GM12878 (cell line): ENCODE measurements around the gene SEC24D. TPM values are rescaled to one million over a fixed set of nuclear protein-coding genes. Genes with fewer than 3 reads are reported as not detected.

Experiments
- ATAC-seq: fragments of 200-7000 bp; cut with Tn5 transposase; 3 replicates; pipeline ENCODE4 v1.9.1; 2020; ENCODE audit warnings: mild to moderate bottlenecking, moderate library complexity
- BruUV-seq: library from RNA; stranded (reverse); fragments of 400-500 nt; replicated peaks from 2 replicates; lab custom pipeline; 2021; lab: Mats Ljungman, UMichigan
- CTCF ChIA-PET: fragments of 300-600 bp; sonication (Branson Sonifier 250); formaldehyde crosslinking; extraction: SDS; loops from one replicate; lab custom pipeline; 2021; ENCODE audit warnings: inconsistent platforms; lab: Yijun Ruan, JAX
- POLR2A ChIA-PET: fragments of 350-600 bp; formaldehyde crosslinking; extraction: SDS; loops from one replicate; lab custom pipeline; 2021; ENCODE audit warnings: inconsistent platforms; lab: Charles Lee
- RAD21 ChIA-PET: fragments of 300-600 bp; sonication (Branson Sonifier 250); formaldehyde crosslinking; loops from one replicate; lab custom pipeline; 2023; ENCODE audit warnings: antibody characterized with exemption; ENCODE audit not compliant: unreplicated experiment; lab: Charles Lee
- SMC1A ChIA-PET: fragments of 300-600 bp; sonication (Branson Sonifier 250); formaldehyde crosslinking; loops from one replicate; lab custom pipeline; 2023; ENCODE audit not compliant: unreplicated experiment, uncharacterized antibody; lab: Charles Lee
- DNase-seq: peaks from one replicate; pipeline ENCODE4 v3.0.0-alpha.2; 2011; ENCODE audit warnings: low read depth, low spot score
- FAIRE-seq: peaks from 3 replicates; lab custom pipeline; 2011; peaks lifted over from hg19 to GRCh38; lab: Jason Lieb, UNC
- H2AFZ ChIP-seq: 2 replicates; pipeline ENCODE4 v1.6.0; 2011; ENCODE audit warnings: low read depth, low read length, control low read depth; ENCODE audit not compliant: control insufficient read depth
- H3K27ac ChIP-seq: 2 replicates; pipeline ENCODE4 v1.5.1; 2011; ENCODE audit warnings: control low read depth; ENCODE audit not compliant: control insufficient read depth, insufficient read depth
- H3K27me3 ChIP-seq, 2 experiments: replicated peaks in 1 of 2; 2 replicates each; pipeline versions ENCODE4 v1.6.0 to v1.6.1; 2011; ENCODE audit warnings: low read length in 1 of 2; ENCODE audit not compliant: control insufficient read depth in 2 of 2, insufficient read depth in 2 of 2
- H3K36me3 ChIP-seq, 2 experiments: 2 replicates each; pipeline ENCODE4 v1.5.1; 2011; ENCODE audit warnings: low read length in 1 of 2; ENCODE audit not compliant: control insufficient read depth in 2 of 2, insufficient read depth in 2 of 2
- H3K4me1 ChIP-seq: 2 replicates; pipeline ENCODE4 v1.6.1; 2011; ENCODE audit warnings: mild to moderate bottlenecking, low read length, moderate library complexity, mixed read lengths; ENCODE audit not compliant: control insufficient read depth, insufficient read depth
- H3K4me2 ChIP-seq: 2 replicates; pipeline ENCODE4 v1.6.0; 2011; ENCODE audit warnings: control low read depth; ENCODE audit not compliant: control insufficient read depth, insufficient read depth
- H3K4me3 ChIP-seq: fragments of 200-600 bp; sonication (generic); 2 replicates; pipeline ENCODE4 v1.5.1; 2016
- H3K79me2 ChIP-seq: 2 replicates; pipeline ENCODE4 v1.6.0; 2011; ENCODE audit warnings: low read length; ENCODE audit not compliant: control insufficient read depth, insufficient read depth
- H3K9ac ChIP-seq: 2 replicates; pipeline ENCODE4 v1.8.0; 2011; ENCODE audit warnings: low read length, control low read depth, mixed read lengths; ENCODE audit not compliant: control insufficient read depth, insufficient read depth
- H3K9me3 ChIP-seq: replicated peaks from 3 replicates; pipeline ENCODE4 v1.5.1; 2011; ENCODE audit warnings: mild to moderate bottlenecking, low read length; ENCODE audit not compliant: control insufficient read depth, insufficient read depth
- H4K20me1 ChIP-seq: 2 replicates; pipeline ENCODE4 v1.6.0; 2011; ENCODE audit not compliant: control insufficient read depth, insufficient read depth
- DPF2 ChIP-seq: fragments of 450-650 bp; IDR thresholded peaks from 2 replicates; pipeline ENCODE4 v1.6.1; 2017; ENCODE audit warnings: mild to moderate bottlenecking
- ESRRA ChIP-seq: IDR thresholded peaks from 2 replicates; pipeline ENCODE4 v1.6.1; 2012; ENCODE audit warnings: mild to moderate bottlenecking, low read length, improper control_type of control experiment
- IKZF2 ChIP-seq, 2 experiments: fragments of 450-650 bp; IDR thresholded peaks; 2 replicates each; pipeline ENCODE4 v1.6.1; 2017; ENCODE audit warnings: mild to moderate bottlenecking in 2 of 2, moderate library complexity in 2 of 2
- MEF2B ChIP-seq: fragments of 450-650 bp; IDR thresholded peaks from 2 replicates; pipeline ENCODE4 v1.6.1; 2018; ENCODE audit warnings: mild to moderate bottlenecking, moderate library complexity; ENCODE audit not compliant: partially characterized antibody, poor library complexity, severe bottlenecking
- PAX8 ChIP-seq: fragments of 450-650 bp; IDR thresholded peaks from 2 replicates; pipeline ENCODE4 v1.6.1; 2017; ENCODE audit warnings: mild to moderate bottlenecking, moderate library complexity
- POLR2AphosphoS5 ChIP-seq: IDR thresholded peaks from 2 replicates; pipeline ENCODE4 v1.6.1; 2011; ENCODE audit warnings: mild to moderate bottlenecking, low read length, inconsistent platforms
- POU2F2 ChIP-seq: IDR thresholded peaks from 3 replicates; pipeline ENCODE4 v1.6.1; 2011; ENCODE audit warnings: low read depth, mild to moderate bottlenecking, low read length, borderline replicate concordance
- RAD21 ChIP-seq: IDR thresholded peaks from 2 replicates; pipeline ENCODE4 v1.6.1; 2011; ENCODE audit warnings: mild to moderate bottlenecking, low read depth, low read length, moderate library complexity; ENCODE audit not compliant: insufficient read depth
- SIN3A ChIP-seq: IDR thresholded peaks from 2 replicates; pipeline ENCODE4 v1.6.1; 2012; ENCODE audit warnings: low read depth, low read length, improper control_type of control experiment
- WGBS: methylation state at CpG from one replicate; pipeline ENCODE4 v1.1.6; 2016; ENCODE audit warnings: low lambda C conversion rate; ENCODE audit not compliant: insufficient replicate concordance, insufficient coverage; ENCODE audit errors: missing lambda C conversion rate; 5-methylcytosine and 5-hydroxymethylcytosine counted together
- in situ Hi-C: fragments of 300-500 bp; cut with MboI; formaldehyde crosslinking; loops from 9 replicates; pipeline ENCODE4 v1.14.3; 2018; ENCODE audit warnings: mixed read lengths
- intact Hi-C: fragments of 100-400 bp; cut with micrococcal nuclease; formaldehyde crosslinking; loops from one replicate; pipeline ENCODE4 v1.14.2; 2022; ENCODE audit not compliant: unreplicated experiment
- polyA plus RNA-seq, 11 experiments: library from polyadenylated mRNA; depleted of rRNA in 4 of 11; unstranded in 6 of 11; stranded (reverse) in 5 of 11; fragments of >200 nt; fragmentation: Nextera tagmentation in 4 of 11; fragmentation: Illumina TruSeq in 1 of 11; extraction: Ambion mirVana in 4 of 11; extraction: Trizol in 1 of 11; gene quantifications; 1 replicate in 1 of 11; 2 replicates in 10 of 11; pipeline versions ENCODE4 v1.2.1 to v1.2.3, GENCODE V29; 2011 to 2016; ENCODE audit warnings: inconsistent platforms in 2 of 11, missing spikeins in 2 of 11, low read depth in 1 of 11
- total RNA-seq, 4 experiments: library from RNA; depleted of rRNA in 3 of 4; stranded (reverse); fragments of >200 nt in 3 of 4; fragmentation: Illumina TruSeq in 1 of 4; extraction: Trizol in 1 of 4; gene quantifications; 2 replicates each; pipeline versions ENCODE4 v1.2.1 to v1.2.3, GENCODE V29; 2013 to 2021
- TF ChIP-seq, protein P1 (sequence below): fragments of 450-650 bp; formaldehyde crosslinking; IDR thresholded peaks from 2 replicates; pipeline ENCODE4 v1.4.0; 2022; ENCODE audit warnings: mild to moderate bottlenecking, moderate library complexity
- TF ChIP-seq, protein P2 (sequence below): IDR thresholded peaks from 2 replicates; pipeline ENCODE4 v1.6.1; 2011; ENCODE audit warnings: borderline replicate concordance, low read depth, mild to moderate bottlenecking, moderate library complexity, low read length; ENCODE audit not compliant: insufficient read depth, poor library complexity, severe bottlenecking
- TF ChIP-seq, protein P3 (sequence below): fragments of 450-650 bp; conservative IDR thresholded peaks from 2 replicates; pipeline ENCODE4 v1.6.1; 2017; ENCODE audit warnings: mild to moderate bottlenecking, moderate library complexity
- TF ChIP-seq, protein P4 (sequence below): fragments of 450-650 bp; IDR thresholded peaks from 2 replicates; pipeline ENCODE4 v1.6.1; 2017; ENCODE audit warnings: low read depth, mild to moderate bottlenecking, moderate library complexity
- TF ChIP-seq, protein P5 (sequence below): IDR thresholded peaks from 2 replicates; pipeline ENCODE4 v1.6.1; 2012; ENCODE audit warnings: low read depth, low read length, improper control_type of control experiment

The SEC24D gene
- total and polyA plus RNA-seq, 10 of the 15 experiments (the other 5 are each of a cell fraction or from before 2014, with no cell fraction given): 12.8 to 61.9 (median 25.6) TPM

DNA sequence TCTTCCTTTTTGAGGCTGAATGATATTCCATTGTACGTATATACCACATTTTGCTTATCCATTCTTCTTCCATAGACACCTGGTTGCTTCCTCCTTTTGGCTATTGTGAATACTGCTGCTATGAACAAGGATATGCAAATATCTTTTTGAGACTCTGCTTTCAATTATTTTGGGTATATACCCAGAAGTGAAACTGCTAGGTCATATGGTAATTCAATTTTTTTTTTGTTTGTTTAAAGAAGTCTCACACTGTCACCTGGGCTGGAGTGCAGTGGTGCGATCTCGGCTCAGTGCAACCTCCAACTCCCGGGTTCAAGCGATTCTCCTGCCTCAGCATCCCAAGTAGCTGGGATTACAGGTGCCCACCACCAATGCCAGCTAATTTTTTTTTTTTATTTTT is 75.4 kb downstream of the SEC24D start (continued):
- TF ChIP-seq, protein P1, sequence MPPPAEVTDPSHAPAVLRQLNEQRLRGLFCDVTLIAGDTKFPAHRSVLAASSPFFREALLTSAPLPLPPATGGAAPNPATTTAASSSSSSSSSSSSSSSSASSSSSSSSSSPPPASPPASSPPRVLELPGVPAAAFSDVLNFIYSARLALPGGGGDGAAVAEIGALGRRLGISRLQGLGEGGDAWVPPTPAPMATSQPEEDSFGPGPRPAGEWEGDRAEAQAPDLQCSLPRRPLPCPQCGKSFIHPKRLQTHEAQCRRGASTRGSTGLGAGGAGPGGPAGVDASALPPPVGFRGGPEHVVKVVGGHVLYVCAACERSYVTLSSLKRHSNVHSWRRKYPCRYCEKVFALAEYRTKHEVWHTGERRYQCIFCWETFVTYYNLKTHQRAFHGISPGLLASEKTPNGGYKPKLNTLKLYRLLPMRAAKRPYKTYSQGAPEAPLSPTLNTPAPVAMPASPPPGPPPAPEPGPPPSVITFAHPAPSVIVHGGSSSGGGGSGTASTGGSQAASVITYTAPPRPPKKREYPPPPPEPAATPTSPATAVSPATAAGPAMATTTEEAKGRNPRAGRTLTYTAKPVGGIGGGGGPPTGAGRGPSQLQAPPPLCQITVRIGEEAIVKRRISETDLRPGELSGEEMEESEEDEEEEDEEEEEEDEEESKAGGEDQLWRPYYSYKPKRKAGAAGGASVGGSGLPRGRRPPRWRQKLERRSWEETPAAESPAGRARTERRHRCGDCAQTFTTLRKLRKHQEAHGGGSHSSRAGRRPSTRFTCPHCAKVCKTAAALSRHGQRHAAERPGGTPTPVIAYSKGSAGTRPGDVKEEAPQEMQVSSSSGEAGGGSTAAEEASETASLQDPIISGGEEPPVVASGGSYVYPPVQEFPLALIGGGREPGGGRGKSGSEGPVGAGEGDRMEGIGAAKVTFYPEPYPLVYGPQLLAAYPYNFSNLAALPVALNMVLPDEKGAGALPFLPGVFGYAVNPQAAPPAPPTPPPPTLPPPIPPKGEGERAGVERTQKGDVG (CRISPR knock-in tag): no peak
- TF ChIP-seq IKZF2 (IDR thresholded peaks at IDR 0.05): peak in 1 of 2 experiments; percentile 44; a peak in 3 of 4 replicates
- peak; percentile 34 for TF ChIP-seq MEF2B

DNA sequence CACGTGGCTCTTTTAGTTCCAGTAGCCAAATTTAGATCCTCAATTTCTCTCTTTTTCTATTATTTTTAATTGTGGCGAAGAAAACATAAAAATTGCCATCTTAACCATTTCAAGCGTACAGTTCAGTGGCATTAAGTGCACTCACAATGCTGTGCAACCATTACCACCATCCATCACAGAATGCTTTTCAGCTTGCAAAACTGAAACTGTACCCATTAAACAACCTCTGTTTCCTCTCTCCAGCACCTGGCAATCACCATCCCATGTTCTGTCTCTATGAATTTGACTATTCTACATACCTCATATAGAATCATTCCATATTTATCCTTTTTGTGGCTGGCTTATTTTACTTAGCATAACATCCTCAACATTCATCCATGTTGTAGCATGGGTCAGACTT is 75.8 kb downstream of the SEC24D start:
- H3K36me3 ChIP-seq: peaks cover 0 to 26% of the 10 kb centered on the region in 2 experiments; a peak in 3 of 4 replicates
- 66% methylated on average over 3 of the region's 3 CpGs for WGBS
- DNase-seq: no peak
- H3K4me3 ChIP-seq: no peak overlapping the region
- POLR2A ChIA-PET: no interaction called here
- H3K4me2 ChIP-seq: peak overlapping the region; percentile 39
- intact Hi-C loops: no loop called here
- in situ Hi-C loops: loop anchor here (10.0 kb wide), 2 partner anchors 55 to 535 kb away; no protein-coding TSS in a partner anchor
- H3K27me3 ChIP-seq: no peaks in the 10 kb centered on the region
- H3K9ac ChIP-seq: no peak overlapping the region
- RAD21 ChIA-PET: no interaction called here
- peaks cover 13% of the 10 kb centered on the region for H3K4me1 ChIP-seq
- H3K27ac ChIP-seq: no peak overlapping the region
- no peaks in the 10 kb centered on the region for H4K20me1 ChIP-seq
- peak; percentile 57 for ATAC-seq
- no peak overlapping the region; the same call in 1 of the 2 replicates for H2AFZ ChIP-seq
- no peaks in the 10 kb centered on the region for H3K9me3 ChIP-seq
- SMC1A ChIA-PET: interaction anchor here (1.0 to 1.4 kb wide), 3 partner anchors 11 to 129 kb away, joined by 3 to 5 read pairs (median 4); partner anchors contain the start of gene SYNPO2
- FAIRE-seq: no peak
- H3K79me2 ChIP-seq: peaks cover 2% of the 10 kb centered on the region; the same call in 1 of the 2 replicates
- CTCF ChIA-PET: interaction anchor here (1.0 to 1.5 kb wide), 6 partner anchors 12 to 131 kb away, joined by 3 to 7 read pairs (median 4); partner anchors contain the start of gene SEC24D
- BruUV-seq: no TSS peak
- TF ChIP-seq PAX8: no peak
- no peak for TF ChIP-seq POU2F2
- TF ChIP-seq ESRRA: no peak
- TF ChIP-seq, protein P2, sequence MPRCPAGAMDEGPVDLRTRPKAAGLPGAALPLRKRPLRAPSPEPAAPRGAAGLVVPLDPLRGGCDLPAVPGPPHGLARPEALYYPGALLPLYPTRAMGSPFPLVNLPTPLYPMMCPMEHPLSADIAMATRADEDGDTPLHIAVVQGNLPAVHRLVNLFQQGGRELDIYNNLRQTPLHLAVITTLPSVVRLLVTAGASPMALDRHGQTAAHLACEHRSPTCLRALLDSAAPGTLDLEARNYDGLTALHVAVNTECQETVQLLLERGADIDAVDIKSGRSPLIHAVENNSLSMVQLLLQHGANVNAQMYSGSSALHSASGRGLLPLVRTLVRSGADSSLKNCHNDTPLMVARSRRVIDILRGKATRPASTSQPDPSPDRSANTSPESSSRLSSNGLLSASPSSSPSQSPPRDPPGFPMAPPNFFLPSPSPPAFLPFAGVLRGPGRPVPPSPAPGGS: no peak
- TF ChIP-seq POLR2AphosphoS5: no peak
- TF ChIP-seq, protein P3, sequence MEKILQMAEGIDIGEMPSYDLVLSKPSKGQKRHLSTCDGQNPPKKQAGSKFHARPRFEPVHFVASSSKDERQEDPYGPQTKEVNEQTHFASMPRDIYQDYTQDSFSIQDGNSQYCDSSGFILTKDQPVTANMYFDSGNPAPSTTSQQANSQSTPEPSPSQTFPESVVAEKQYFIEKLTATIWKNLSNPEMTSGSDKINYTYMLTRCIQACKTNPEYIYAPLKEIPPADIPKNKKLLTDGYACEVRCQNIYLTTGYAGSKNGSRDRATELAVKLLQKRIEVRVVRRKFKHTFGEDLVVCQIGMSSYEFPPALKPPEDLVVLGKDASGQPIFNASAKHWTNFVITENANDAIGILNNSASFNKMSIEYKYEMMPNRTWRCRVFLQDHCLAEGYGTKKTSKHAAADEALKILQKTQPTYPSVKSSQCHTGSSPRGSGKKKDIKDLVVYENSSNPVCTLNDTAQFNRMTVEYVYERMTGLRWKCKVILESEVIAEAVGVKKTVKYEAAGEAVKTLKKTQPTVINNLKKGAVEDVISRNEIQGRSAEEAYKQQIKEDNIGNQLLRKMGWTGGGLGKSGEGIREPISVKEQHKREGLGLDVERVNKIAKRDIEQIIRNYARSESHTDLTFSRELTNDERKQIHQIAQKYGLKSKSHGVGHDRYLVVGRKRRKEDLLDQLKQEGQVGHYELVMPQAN: no peak
- TF ChIP-seq DPF2: no peak
- TF ChIP-seq, protein P4, sequence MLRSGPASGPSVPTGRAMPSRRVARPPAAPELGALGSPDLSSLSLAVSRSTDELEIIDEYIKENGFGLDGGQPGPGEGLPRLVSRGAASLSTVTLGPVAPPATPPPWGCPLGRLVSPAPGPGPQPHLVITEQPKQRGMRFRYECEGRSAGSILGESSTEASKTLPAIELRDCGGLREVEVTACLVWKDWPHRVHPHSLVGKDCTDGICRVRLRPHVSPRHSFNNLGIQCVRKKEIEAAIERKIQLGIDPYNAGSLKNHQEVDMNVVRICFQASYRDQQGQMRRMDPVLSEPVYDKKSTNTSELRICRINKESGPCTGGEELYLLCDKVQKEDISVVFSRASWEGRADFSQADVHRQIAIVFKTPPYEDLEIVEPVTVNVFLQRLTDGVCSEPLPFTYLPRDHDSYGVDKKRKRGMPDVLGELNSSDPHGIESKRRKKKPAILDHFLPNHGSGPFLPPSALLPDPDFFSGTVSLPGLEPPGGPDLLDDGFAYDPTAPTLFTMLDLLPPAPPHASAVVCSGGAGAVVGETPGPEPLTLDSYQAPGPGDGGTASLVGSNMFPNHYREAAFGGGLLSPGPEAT: no peak
- TF ChIP-seq, protein P5, sequence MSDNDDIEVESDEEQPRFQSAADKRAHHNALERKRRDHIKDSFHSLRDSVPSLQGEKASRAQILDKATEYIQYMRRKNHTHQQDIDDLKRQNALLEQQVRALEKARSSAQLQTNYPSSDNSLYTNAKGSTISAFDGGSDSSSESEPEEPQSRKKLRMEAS: no peak
- TF ChIP-seq SIN3A: no peak
- TF ChIP-seq RAD21: no peak
